ENCODE measurements around the gene ELAPOR1.
"Not testable (repeated sequence)": the region's sequence is repeated elsewhere in the genome, so short reads cannot be mapped to it uniquely, and the experiment has no call there.

The ELAPOR1 gene

DNA sequence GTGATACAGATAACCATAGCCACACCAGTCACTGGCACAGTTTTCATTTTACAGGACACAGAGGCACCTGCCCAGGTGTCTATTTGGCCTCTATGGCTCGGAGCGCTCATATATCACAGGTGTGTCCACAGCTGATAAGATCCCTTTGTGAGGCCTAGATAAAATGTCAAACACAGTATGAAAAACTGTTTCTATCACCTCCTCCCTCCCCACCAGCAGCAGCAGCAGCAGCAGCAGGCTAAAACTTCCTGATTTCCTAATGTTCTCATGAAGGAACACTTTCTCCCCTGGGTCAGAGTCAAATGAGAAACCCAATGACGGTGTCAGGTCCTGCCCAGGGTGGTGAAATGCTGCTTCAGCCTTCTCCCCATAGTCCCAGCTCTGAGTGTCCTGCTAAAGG lies 24.4 kb downstream of the ELAPOR1 start:
- no peaks in the 10 kb centered on the region for H3K36me3 ChIP-seq (ENCODE audit: control insufficient read depth, insufficient read depth, low read length)
- no peak overlapping the region for H3K4me3 ChIP-seq (ENCODE audit: low read depth, low read length)
- H3K27me3 ChIP-seq (ENCODE audit: control insufficient read depth, insufficient read depth, low read length), result no peaks in the 10 kb centered on the region
- H3K9ac ChIP-seq (ENCODE audit: low read depth, low read length), result no peak overlapping the region
- H3K27ac ChIP-seq (ENCODE audit: low read depth, low read length), result no peak overlapping the region
- H3K9me3 ChIP-seq (ENCODE audit: control insufficient read depth, insufficient read depth, low read length), result no peaks in the 10 kb centered on the region
- H3K4me1 ChIP-seq (ENCODE audit: control insufficient read depth, insufficient read depth, low read length), result no peaks in the 10 kb centered on the region

DNA sequence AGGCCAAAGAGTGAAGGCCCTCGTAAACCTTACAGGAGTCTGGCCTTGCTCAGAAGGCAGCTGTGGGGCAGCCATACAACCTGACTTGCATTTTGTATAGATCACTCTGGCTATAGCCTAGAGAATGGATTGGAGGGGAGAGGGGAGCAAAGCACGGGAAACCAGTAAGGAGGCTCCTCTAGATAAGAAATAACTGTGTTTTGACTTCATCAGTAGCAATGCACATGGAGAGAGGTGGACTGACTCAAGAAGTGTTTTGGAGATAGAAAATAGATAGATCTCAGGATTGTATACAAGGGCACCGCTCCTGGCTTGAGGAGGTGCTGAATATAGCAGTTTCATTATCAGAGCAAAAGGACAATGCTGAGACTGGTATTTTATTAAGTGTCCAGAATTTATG lies 26.5 kb downstream of the ELAPOR1 start:
- H3K9ac ChIP-seq (ENCODE audit: low read depth, low read length), result no peak overlapping the region
- no peaks in the 10 kb centered on the region for H3K27me3 ChIP-seq (ENCODE audit: control insufficient read depth, insufficient read depth, low read length)
- no peaks in the 10 kb centered on the region for H3K4me1 ChIP-seq (ENCODE audit: control insufficient read depth, insufficient read depth, low read length)
- no peaks in the 10 kb centered on the region for H3K36me3 ChIP-seq (ENCODE audit: control insufficient read depth, insufficient read depth, low read length)
- no peaks in the 10 kb centered on the region for H3K9me3 ChIP-seq (ENCODE audit: control insufficient read depth, insufficient read depth, low read length)
- no peak overlapping the region for H3K4me3 ChIP-seq (ENCODE audit: low read depth, low read length)
- H3K27ac ChIP-seq (ENCODE audit: low read depth, low read length), result no peak overlapping the region

DNA sequence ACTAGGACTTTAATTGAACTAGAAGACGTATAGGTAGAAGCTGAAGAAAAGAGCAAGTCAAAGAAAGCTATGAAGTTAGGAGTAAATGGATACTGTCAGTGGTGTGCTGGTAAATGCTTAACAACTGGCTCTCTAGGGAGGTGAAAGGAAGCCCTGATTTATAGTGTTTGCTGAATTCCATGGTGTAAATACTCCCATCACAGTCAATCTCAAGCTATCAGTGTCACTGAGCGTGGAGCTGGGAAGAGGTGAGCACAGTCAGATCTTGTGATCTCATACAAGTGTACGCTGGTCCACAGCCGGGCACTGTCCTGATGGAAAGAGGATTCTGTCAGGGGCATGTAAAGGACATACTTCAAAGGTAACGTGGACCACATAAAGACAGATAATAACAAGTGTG lies 28.3 kb downstream of the ELAPOR1 start:
- H3K36me3 ChIP-seq (ENCODE audit: control insufficient read depth, insufficient read depth, low read length), result no peaks in the 10 kb centered on the region
- no peaks in the 10 kb centered on the region for H3K27me3 ChIP-seq (ENCODE audit: control insufficient read depth, insufficient read depth, low read length)
- H3K9me3 ChIP-seq (ENCODE audit: control insufficient read depth, insufficient read depth, low read length), result no peaks in the 10 kb centered on the region
- no peaks in the 10 kb centered on the region for H3K4me1 ChIP-seq (ENCODE audit: control insufficient read depth, insufficient read depth, low read length)
- H3K4me3 ChIP-seq (ENCODE audit: low read depth, low read length), result no peak overlapping the region
- H3K27ac ChIP-seq (ENCODE audit: low read depth, low read length), result no peak overlapping the region
- no peak overlapping the region for H3K9ac ChIP-seq (ENCODE audit: low read depth, low read length)

DNA sequence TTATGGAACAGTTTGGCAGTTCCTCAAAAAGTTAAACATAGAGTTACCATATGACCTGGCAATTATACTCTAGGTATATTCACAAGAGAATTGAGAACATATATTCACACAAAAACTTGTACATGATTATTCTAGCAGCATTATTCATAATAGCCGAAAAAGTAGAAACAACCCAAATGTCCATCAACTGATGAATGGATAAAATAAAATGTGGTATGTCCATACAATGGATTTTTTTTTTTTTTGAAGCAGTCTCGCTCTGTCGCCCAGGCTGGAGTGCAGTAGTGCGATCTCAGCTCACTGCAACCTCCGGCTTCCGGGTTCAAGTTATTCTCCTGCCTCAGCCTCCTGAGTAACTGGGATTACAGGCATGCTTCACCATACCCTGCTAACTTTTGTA lies 28.8 kb downstream of the ELAPOR1 start:
- not testable (repeated sequence) for H3K27me3 ChIP-seq (ENCODE audit: control insufficient read depth, insufficient read depth, low read length); H3K9ac ChIP-seq (ENCODE audit: low read depth, low read length); H3K36me3 ChIP-seq (ENCODE audit: control insufficient read depth, insufficient read depth, low read length)

DNA sequence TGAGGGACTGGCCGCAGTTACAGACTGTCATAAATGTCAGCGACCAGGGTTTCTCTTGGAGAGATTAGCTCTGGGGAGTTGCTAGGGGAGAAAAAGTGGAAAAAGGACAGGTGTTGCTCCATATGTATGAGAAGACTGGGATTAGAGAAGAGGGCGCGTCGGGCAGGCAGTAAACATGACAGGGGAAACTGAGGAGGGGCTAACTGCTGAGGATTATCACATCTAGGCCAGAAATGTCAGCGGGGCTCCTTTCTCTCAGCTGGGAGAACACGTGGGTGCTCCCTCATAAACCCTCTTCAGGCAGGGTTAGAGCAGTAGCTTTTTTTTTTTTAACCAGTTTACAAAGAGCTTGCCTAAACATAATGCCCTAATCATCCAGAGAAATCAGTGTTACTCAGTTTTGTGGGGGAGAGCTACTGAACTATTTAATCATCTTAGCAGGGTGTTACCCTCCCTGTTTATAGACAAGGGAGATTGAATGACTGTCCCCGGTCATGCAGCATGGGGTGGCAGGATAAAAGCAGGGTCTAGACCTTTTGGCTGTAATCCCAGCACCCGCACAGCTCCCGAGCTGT lies 35.2 kb downstream of the ELAPOR1 start:
- Histone ChIP-seq H3K9ac (ENCODE audit: low read depth, low read length) (no peak overlapping the region), H3K4me3 (ENCODE audit: low read depth, low read length) (no peak overlapping the region), H3K27ac (ENCODE audit: low read depth, low read length) (no peak overlapping the region), H3K27me3 (ENCODE audit: control insufficient read depth, insufficient read depth, low read length) (no peaks in the 10 kb centered on the region), H3K9me3 (ENCODE audit: control insufficient read depth, insufficient read depth, low read length) (no peaks in the 10 kb centered on the region), H3K4me1 (ENCODE audit: control insufficient read depth, insufficient read depth, low read length) (no peaks in the 10 kb centered on the region), H3K36me3 (ENCODE audit: control insufficient read depth, insufficient read depth, low read length) (no peaks in the 10 kb centered on the region)

More for the DNA sequence above, 28.8 kb downstream of the ELAPOR1 start:
- H3K4me3 ChIP-seq (ENCODE audit: low read depth, low read length); H3K4me1 ChIP-seq (ENCODE audit: control insufficient read depth, insufficient read depth, low read length); H3K27ac ChIP-seq (ENCODE audit: low read depth, low read length); H3K9me3 ChIP-seq (ENCODE audit: control insufficient read depth, insufficient read depth, low read length): not testable (repeated sequence)

DNA sequence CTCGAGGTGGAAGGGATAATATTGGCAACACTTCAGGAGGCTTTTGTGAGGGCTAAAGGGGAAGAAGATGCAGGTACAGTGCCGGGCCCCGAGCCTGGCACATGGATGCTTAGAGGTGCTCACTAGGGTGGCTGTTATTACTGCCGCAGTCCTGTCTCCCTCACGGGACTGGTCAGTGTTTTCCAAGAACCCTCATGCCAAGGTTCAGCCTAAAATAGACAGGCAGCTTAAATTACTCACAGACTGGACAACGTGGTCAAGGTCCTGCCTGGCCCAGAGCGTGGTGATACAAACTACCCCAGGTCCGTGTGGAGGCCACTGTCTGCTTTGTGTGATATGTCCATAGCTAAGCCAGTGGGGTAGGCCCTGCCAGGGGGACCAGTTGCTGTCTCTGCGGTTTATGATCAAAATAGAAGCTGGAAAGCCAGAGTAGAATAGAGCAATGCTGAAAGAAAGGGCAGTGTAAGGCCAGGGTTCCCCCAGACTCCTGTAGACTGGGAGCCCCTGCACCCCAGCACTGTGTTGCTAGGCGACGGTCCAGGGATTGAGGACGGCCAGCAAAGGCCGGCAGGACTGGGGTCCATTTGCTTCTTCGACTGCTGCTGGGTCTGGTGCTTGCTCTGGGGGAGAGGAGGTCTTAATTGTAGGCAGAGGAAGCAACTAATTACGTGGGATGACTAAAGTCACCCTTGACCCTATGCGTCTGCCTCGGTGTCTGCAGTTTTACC lies 36.1 kb downstream of the ELAPOR1 start:
- no peak overlapping the region for H3K9ac ChIP-seq (ENCODE audit: low read depth, low read length)
- no peaks in the 10 kb centered on the region for H3K4me1 ChIP-seq (ENCODE audit: control insufficient read depth, insufficient read depth, low read length)
- no peaks in the 10 kb centered on the region for H3K36me3 ChIP-seq (ENCODE audit: control insufficient read depth, insufficient read depth, low read length)
- no peak overlapping the region for H3K27ac ChIP-seq (ENCODE audit: low read depth, low read length)
- H3K9me3 ChIP-seq (ENCODE audit: control insufficient read depth, insufficient read depth, low read length), result no peaks in the 10 kb centered on the region
- no peak overlapping the region for H3K4me3 ChIP-seq (ENCODE audit: low read depth, low read length)
- H3K27me3 ChIP-seq (ENCODE audit: control insufficient read depth, insufficient read depth, low read length), result no peaks in the 10 kb centered on the region

DNA sequence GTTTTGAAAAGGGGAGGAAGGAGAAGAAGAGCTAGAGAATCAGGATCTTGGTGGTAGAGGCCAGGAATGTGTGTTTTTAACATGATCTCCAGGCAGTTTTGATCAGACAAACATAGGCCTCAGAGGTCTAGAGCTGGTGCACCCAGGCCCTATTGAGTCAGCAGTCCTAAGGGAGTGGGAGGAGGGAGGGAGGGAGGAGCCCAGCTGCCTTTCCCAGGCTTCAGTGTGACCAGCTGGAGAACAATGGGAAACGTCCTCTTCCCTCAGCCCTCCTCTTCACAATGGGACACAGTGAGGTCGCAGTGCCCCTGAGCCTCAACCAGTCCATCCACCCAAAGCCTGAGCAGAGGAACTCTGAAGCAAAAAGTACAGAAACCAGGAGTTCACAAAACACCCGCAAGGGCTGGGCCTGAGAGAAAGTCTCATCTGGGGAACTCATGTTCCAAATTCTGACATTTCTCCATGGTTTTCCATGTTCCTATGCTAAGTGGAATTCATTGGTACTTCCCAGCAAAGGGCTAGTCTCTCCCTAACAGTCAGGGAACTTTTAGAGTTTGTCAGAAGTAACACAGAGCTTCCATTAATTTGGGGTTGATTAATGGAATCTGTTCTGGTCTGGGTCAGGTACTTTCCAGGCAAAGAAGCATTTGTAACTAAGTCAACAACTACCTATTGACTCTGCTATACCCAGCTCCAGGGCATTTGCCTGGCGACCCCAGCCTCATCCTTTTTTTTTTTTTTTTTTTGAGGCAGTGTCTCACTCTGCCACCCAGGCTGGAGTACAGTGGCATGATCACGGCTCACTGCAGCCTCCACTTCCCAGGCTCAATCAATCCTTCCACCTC lies 37.5 kb downstream of the ELAPOR1 start:
- H3K9ac ChIP-seq (ENCODE audit: low read depth, low read length), result no peak overlapping the region

DNA sequence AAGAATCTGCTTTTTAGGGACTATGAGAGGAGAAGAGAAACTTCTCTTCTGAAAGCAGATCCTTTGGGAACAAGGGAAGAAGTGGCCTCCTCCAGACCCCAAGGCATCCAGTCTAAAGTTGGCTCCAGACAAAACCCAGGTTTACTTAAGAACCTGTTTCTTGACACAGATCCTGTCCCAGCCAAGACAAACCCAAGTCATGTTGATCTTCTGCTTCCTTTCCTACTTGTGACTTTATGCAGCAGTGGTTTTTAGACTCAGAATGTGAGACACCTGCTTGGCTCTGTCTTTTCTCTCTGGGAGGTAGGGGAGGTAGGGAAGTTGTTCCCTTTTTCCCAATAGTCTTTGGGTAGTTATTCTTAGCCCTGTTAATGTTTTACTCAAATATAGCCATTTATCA lies 38.3 kb downstream of the ELAPOR1 start:
- no peaks in the 10 kb centered on the region for H3K27me3 ChIP-seq (ENCODE audit: control insufficient read depth, insufficient read depth, low read length)
- no peaks in the 10 kb centered on the region for H3K36me3 ChIP-seq (ENCODE audit: control insufficient read depth, insufficient read depth, low read length)
- H3K9ac ChIP-seq (ENCODE audit: low read depth, low read length), result no peak overlapping the region
- no peaks in the 10 kb centered on the region for H3K9me3 ChIP-seq (ENCODE audit: control insufficient read depth, insufficient read depth, low read length)
- no peaks in the 10 kb centered on the region for H3K4me1 ChIP-seq (ENCODE audit: control insufficient read depth, insufficient read depth, low read length)
- no peak overlapping the region for H3K4me3 ChIP-seq (ENCODE audit: low read depth, low read length)
- H3K27ac ChIP-seq (ENCODE audit: low read depth, low read length), result no peak overlapping the region

More for the DNA sequence above, 37.5 kb downstream of the ELAPOR1 start:
- Histone ChIP-seq H3K4me3 (ENCODE audit: low read depth, low read length) (no peak overlapping the region), H3K27me3 (ENCODE audit: control insufficient read depth, insufficient read depth, low read length) (no peaks in the 10 kb centered on the region), H3K36me3 (ENCODE audit: control insufficient read depth, insufficient read depth, low read length) (no peaks in the 10 kb centered on the region), H3K9me3 (ENCODE audit: control insufficient read depth, insufficient read depth, low read length) (no peaks in the 10 kb centered on the region), H3K4me1 (ENCODE audit: control insufficient read depth, insufficient read depth, low read length) (no peaks in the 10 kb centered on the region), H3K27ac (ENCODE audit: low read depth, low read length) (no peak overlapping the region)

DNA sequence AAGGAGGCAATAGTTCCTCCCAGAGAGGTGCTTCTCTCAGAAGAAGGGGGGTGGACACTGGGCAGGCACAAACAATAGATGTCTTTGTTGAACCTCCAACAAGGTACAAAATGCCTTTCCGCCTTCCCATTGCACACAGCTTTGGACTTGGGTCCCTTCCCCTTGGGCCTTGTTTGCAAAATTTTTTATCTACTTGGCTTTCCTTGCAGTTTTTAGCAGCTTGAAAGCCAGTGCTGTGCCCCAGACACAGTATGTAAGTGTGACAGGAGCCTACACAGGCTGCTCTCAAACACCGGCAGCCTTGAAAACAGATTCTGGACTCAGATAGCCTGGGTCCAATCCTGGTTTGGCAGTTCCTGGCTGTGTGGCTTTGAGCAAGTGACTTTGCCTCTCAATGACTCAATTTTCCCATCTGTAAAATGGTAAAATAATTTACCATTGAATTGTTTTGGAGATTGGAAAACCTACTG lies 43.0 kb downstream of the ELAPOR1 start:
- Histone ChIP-seq H3K9me3 (ENCODE audit: control insufficient read depth, insufficient read depth, low read length) (no peaks in the 10 kb centered on the region), H3K27ac (ENCODE audit: low read depth, low read length) (no peak overlapping the region), H3K27me3 (ENCODE audit: control insufficient read depth, insufficient read depth, low read length) (no peaks in the 10 kb centered on the region), H3K4me3 (ENCODE audit: low read depth, low read length) (no peak overlapping the region), H3K9ac (ENCODE audit: low read depth, low read length) (no peak overlapping the region), H3K4me1 (ENCODE audit: control insufficient read depth, insufficient read depth, low read length) (no peaks in the 10 kb centered on the region), H3K36me3 (ENCODE audit: control insufficient read depth, insufficient read depth, low read length) (no peaks in the 10 kb centered on the region)

DNA sequence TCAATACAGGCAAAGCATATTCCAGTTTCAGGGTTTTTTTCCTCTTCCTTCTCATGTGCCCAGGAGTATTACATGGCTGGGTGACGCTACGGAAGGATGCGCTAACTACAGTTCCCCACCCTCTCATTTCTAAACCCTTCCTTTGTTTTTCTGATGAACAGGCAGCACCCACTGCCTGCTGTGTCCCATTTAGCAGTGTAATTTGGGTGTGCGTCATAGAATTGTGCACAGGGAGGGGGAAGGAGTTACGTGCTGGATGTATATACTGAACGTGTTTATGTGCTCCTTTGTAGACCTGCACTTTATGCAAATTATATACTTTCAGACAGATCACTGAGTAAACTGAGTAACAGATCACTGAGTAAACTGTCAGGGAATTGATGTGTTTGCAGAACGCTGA lies 44.5 kb downstream of the ELAPOR1 start:
- no peaks in the 10 kb centered on the region for H3K4me1 ChIP-seq (ENCODE audit: control insufficient read depth, insufficient read depth, low read length)
- H3K4me3 ChIP-seq (ENCODE audit: low read depth, low read length), result no peak overlapping the region
- no peaks in the 10 kb centered on the region for H3K9me3 ChIP-seq (ENCODE audit: control insufficient read depth, insufficient read depth, low read length)
- H3K27me3 ChIP-seq (ENCODE audit: control insufficient read depth, insufficient read depth, low read length), result no peaks in the 10 kb centered on the region
- H3K9ac ChIP-seq (ENCODE audit: low read depth, low read length), result no peak overlapping the region
- no peak overlapping the region for H3K27ac ChIP-seq (ENCODE audit: low read depth, low read length)
- H3K36me3 ChIP-seq (ENCODE audit: control insufficient read depth, insufficient read depth, low read length), result no peaks in the 10 kb centered on the region

DNA sequence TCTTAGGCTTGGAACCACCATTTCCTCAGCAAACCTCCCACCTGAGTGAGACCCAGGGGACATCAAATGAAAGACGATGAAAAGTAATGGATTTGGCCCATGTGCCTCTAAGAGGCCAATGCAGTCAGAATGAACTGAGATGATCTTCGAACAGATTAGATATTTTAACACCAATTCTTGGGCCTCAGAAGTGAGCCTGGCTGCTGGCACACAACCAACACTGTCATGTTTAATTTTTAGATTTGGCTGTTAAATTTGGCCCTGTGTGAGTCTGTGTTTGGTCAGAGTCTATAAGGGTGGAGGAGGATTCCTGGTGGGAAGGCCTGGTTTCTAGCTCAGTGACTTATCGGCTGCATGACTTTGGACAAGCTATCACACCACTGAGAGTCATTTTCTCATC lies 45.4 kb downstream of the ELAPOR1 start:
- no peaks in the 10 kb centered on the region for H3K9me3 ChIP-seq (ENCODE audit: control insufficient read depth, insufficient read depth, low read length)
- no peaks in the 10 kb centered on the region for H3K36me3 ChIP-seq (ENCODE audit: control insufficient read depth, insufficient read depth, low read length)
- H3K27ac ChIP-seq (ENCODE audit: low read depth, low read length), result no peak overlapping the region
- no peaks in the 10 kb centered on the region for H3K4me1 ChIP-seq (ENCODE audit: control insufficient read depth, insufficient read depth, low read length)
- no peak overlapping the region for H3K4me3 ChIP-seq (ENCODE audit: low read depth, low read length)
- H3K27me3 ChIP-seq (ENCODE audit: control insufficient read depth, insufficient read depth, low read length), result no peaks in the 10 kb centered on the region
- no peak overlapping the region for H3K9ac ChIP-seq (ENCODE audit: low read depth, low read length)
